ENCODE data around the gene PTPN20.

Gene PTPN20

DNA sequence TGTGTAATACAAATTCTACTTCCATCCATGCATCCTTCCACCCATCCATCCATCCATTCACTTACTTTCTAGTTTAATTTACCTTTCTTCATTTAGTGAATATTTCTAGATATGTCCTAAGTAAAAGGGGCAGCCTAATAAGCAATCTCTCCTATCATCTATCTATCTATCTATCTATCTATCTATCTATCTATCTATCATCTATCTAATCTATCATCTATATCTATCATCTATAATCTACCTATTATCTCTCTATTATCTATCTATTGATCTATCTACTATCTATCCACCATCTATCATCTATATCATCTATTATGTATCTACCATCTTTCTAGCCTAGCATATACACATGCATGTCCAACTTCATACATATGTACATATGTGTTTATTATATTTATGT, 104.2 kb downstream of the PTPN20 start:
- TF ChIP-seq, protein P1, sequence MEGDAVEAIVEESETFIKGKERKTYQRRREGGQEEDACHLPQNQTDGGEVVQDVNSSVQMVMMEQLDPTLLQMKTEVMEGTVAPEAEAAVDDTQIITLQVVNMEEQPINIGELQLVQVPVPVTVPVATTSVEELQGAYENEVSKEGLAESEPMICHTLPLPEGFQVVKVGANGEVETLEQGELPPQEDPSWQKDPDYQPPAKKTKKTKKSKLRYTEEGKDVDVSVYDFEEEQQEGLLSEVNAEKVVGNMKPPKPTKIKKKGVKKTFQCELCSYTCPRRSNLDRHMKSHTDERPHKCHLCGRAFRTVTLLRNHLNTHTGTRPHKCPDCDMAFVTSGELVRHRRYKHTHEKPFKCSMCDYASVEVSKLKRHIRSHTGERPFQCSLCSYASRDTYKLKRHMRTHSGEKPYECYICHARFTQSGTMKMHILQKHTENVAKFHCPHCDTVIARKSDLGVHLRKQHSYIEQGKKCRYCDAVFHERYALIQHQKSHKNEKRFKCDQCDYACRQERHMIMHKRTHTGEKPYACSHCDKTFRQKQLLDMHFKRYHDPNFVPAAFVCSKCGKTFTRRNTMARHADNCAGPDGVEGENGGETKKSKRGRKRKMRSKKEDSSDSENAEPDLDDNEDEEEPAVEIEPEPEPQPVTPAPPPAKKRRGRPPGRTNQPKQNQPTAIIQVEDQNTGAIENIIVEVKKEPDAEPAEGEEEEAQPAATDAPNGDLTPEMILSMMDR (IDR thresholded peaks at IDR 0.05; ENCODE audit: insufficient read depth, low read length, poor library complexity, severe bottlenecking) = no peak
- Histone ChIP-seq H3K4me3 (replicated peaks; ENCODE audit: low read depth, low read length) (no peak overlapping the region), H3K27me3 (replicated peaks; ENCODE audit: control insufficient read depth, insufficient read depth, low read length) (peaks cover 3% of the 10 kb centered on the region), H3K36me3 (ENCODE audit: control insufficient read depth, insufficient read depth, low read length) (no peaks in the 10 kb centered on the region)
- no peak for DNase-seq (ENCODE audit: extremely low read depth, insufficient read length)

GRCh38 chr10:47016564-47016963, 105.3 kb downstream of the PTPN20 start:
- DNase-seq (ENCODE audit: extremely low read depth, insufficient read length) = no peak
- TF ChIP-seq, protein P1 (IDR thresholded peaks at IDR 0.05; ENCODE audit: insufficient read depth, low read length, poor library complexity, severe bottlenecking) = no peak
- peaks cover 3% of the 10 kb centered on the region for H3K27me3 ChIP-seq (replicated peaks; ENCODE audit: control insufficient read depth, insufficient read depth, low read length)
- no peaks in the 10 kb centered on the region for H3K36me3 ChIP-seq (ENCODE audit: control insufficient read depth, insufficient read depth, low read length)
- H3K4me3 ChIP-seq (replicated peaks; ENCODE audit: low read depth, low read length) = no peak overlapping the region

- Histone ChIP-seq H3K27me3 (replicated peaks; ENCODE audit: control insufficient read depth, insufficient read depth, low read length) (peaks cover 3% of the 10 kb centered on the region), H3K36me3 (ENCODE audit: control insufficient read depth, insufficient read depth, low read length) (no peaks in the 10 kb centered on the region), H3K4me3 (replicated peaks; ENCODE audit: low read depth, low read length) (no peak overlapping the region)
- no peak for DNase-seq (ENCODE audit: extremely low read depth, insufficient read length)
- TF ChIP-seq, protein P1 (IDR thresholded peaks at IDR 0.05; ENCODE audit: insufficient read depth, low read length, poor library complexity, severe bottlenecking) = no peak
Observed at GRCh38 chr10:47018026-47018735, 107.0 kb downstream of the PTPN20 start.

GRCh38 chr10:47019155-47020145, 108.2 kb downstream of the PTPN20 start:
- no peak for DNase-seq (ENCODE audit: extremely low read depth, insufficient read length)
- H3K27me3 ChIP-seq (replicated peaks; ENCODE audit: control insufficient read depth, insufficient read depth, low read length) = peaks cover 2% of the 10 kb centered on the region
- TF ChIP-seq, protein P1 (IDR thresholded peaks at IDR 0.05; ENCODE audit: insufficient read depth, low read length, poor library complexity, severe bottlenecking) = no peak
- no peak overlapping the region for H3K4me3 ChIP-seq (replicated peaks; ENCODE audit: low read depth, low read length)
- H3K36me3 ChIP-seq (ENCODE audit: control insufficient read depth, insufficient read depth, low read length) = no peaks in the 10 kb centered on the region

DNA sequence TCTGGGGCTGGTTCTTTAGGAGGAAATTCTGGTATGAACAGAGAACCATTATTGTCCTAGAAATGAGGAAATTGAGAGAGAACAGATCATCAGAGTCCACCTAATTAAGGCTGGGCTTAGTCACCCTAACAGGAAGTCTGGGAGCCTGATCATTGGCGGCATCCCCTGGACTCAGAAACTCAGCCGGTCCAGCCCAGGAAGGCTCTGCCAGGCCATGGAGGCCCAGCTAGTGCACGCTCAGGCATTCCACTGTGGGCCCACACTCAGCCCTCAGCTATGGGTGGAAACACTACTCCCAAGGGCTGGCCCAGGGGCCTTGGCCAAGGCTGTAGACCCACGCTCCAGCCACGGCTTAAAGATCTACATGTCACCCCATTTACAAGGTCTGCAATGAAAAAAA, 109.2 kb downstream of the PTPN20 start:
- no peak for DNase-seq (ENCODE audit: extremely low read depth, insufficient read length)
- Histone ChIP-seq H3K36me3 (ENCODE audit: control insufficient read depth, insufficient read depth, low read length) (no peaks in the 10 kb centered on the region), H3K4me3 (replicated peaks; ENCODE audit: low read depth, low read length) (no peak overlapping the region), H3K27me3 (replicated peaks; ENCODE audit: control insufficient read depth, insufficient read depth, low read length) (no peaks in the 10 kb centered on the region; the same call in 1 of the 2 replicates)
- TF ChIP-seq, protein P1 (IDR thresholded peaks at IDR 0.05; ENCODE audit: insufficient read depth, low read length, poor library complexity, severe bottlenecking) = no peak
